Measurements from ENCODE around the gene MAB21L2. TPM values are rescaled to one million over a fixed set of nuclear protein-coding genes. Genes with fewer than 3 reads are reported as not detected.

Gene MAB21L2
- total RNA-seq, 1 donor from 2014 or later, result 1.9 TPM

GRCh38 chr4:150584111-150584915 lies 2.4 kb downstream of the MAB21L2 start:
- H3K27ac ChIP-seq (ENCODE audit: low read depth, low read length), result peak overlapping the region; percentile 31
- no peak overlapping the region for H3K27ac Mint-ChIP-seq (ENCODE audit: unreplicated experiment)
- H3K4me2 ChIP-seq (ENCODE audit: low read length), result peak overlapping the region; percentile 94

GRCh38 chr4:150585611-150586010 lies 3.7 kb downstream of the MAB21L2 start:
- peak overlapping the region; percentile 40 for H3K4me3 ChIP-seq (ENCODE audit: insufficient read depth, low read depth, low read length)
- no peak for DNase-seq (ENCODE audit: low read depth)
- peaks cover under 1% of the 10 kb centered on the region for H3K36me3 Mint-ChIP-seq (ENCODE audit: low read depth, unreplicated experiment)
- no peaks in the 10 kb centered on the region for H3K4me1 ChIP-seq (ENCODE audit: insufficient read depth, low read length)
- no peaks in the 10 kb centered on the region for H3K9me3 Mint-ChIP-seq (ENCODE audit: unreplicated experiment)
- no peaks in the 10 kb centered on the region for H3K9me3 ChIP-seq (ENCODE audit: insufficient read depth, low read depth, low read length)
- peaks cover 2% of the 10 kb centered on the region for H3K27me3 ChIP-seq (ENCODE audit: insufficient read depth, low read length)
- no peak for FAIRE-seq
- peaks cover 3% of the 10 kb centered on the region for H3K4me1 Mint-ChIP-seq (ENCODE audit: low read depth, unreplicated experiment)
- H3K4me3 Mint-ChIP-seq (ENCODE audit: unreplicated experiment), result peak overlapping the region; percentile 47
- H3K27ac Mint-ChIP-seq (ENCODE audit: unreplicated experiment), result peak overlapping the region; percentile 38
- no peak for TF ChIP-seq EZH2 (IDR thresholded peaks at IDR 0.05; ENCODE audit: insufficient read depth, low read length)
- no peak for TF ChIP-seq CTCF (IDR thresholded peaks at IDR 0.05; ENCODE audit: insufficient read depth, low read depth, low read length)
- H2AFZ ChIP-seq (ENCODE audit: low read depth, low read length), result no peak overlapping the region
- H3K4me2 ChIP-seq (ENCODE audit: low read length), result peak overlapping the region; percentile 48
- no peak overlapping the region for H3K27ac ChIP-seq (ENCODE audit: low read depth, low read length)
- H3K27me3 Mint-ChIP-seq (ENCODE audit: low read depth, unreplicated experiment), result peaks cover 16% of the 10 kb centered on the region
- H3K36me3 ChIP-seq (ENCODE audit: insufficient read depth, low read length), result no peaks in the 10 kb centered on the region
- peaks cover 11% of the 10 kb centered on the region for H3K79me2 ChIP-seq (ENCODE audit: insufficient read depth, low read length)
- H3K9ac ChIP-seq (ENCODE audit: low read length), result peak overlapping the region; percentile 24
- no peaks in the 10 kb centered on the region for H4K20me1 ChIP-seq (ENCODE audit: insufficient read depth, low read length)

More at GRCh38 chr4:150584111-150584915, 2.4 kb downstream of the MAB21L2 start:
- Histone ChIP-seq H3K9ac (ENCODE audit: low read length) (peak overlapping the region; percentile 77), H3K79me2 (ENCODE audit: insufficient read depth, low read length) (peaks cover 11% of the 10 kb centered on the region), H3K9me3 (ENCODE audit: insufficient read depth, low read depth, low read length) (no peaks in the 10 kb centered on the region), H4K20me1 (ENCODE audit: insufficient read depth, low read length) (no peaks in the 10 kb centered on the region), H3K4me3 (ENCODE audit: insufficient read depth, low read depth, low read length) (peak overlapping the region; percentile 84), H3K27me3 (ENCODE audit: insufficient read depth, low read length) (peaks cover 5% of the 10 kb centered on the region), H2AFZ (ENCODE audit: low read depth, low read length) (peak overlapping the region; percentile 79), H3K4me1 (ENCODE audit: insufficient read depth, low read length) (peaks cover 6% of the 10 kb centered on the region), H3K36me3 (ENCODE audit: insufficient read depth, low read length) (no peaks in the 10 kb centered on the region)
- Mint-ChIP-seq H3K27me3 (ENCODE audit: low read depth, unreplicated experiment) (peaks cover 18% of the 10 kb centered on the region), H3K36me3 (ENCODE audit: low read depth, unreplicated experiment) (peaks cover 2% of the 10 kb centered on the region), H3K9me3 (ENCODE audit: unreplicated experiment) (no peaks in the 10 kb centered on the region), H3K4me1 (ENCODE audit: low read depth, unreplicated experiment) (peaks cover 5% of the 10 kb centered on the region), H3K4me3 (ENCODE audit: unreplicated experiment) (peak overlapping the region; percentile 87)
- TF ChIP-seq EZH2 (IDR thresholded peaks at IDR 0.05; ENCODE audit: insufficient read depth, low read length) (no peak), CTCF (IDR thresholded peaks at IDR 0.05; ENCODE audit: insufficient read depth, low read depth, low read length) (no peak)
- DNase-seq (ENCODE audit: low read depth) (no peak), FAIRE-seq (no peak)

All from astrocyte (in vitro differentiated cells and primary cell).